DND-41 (cell line): Measurements from ENCODE around the gene FOCAD.

Experiments used
- CTCF ChIP-seq: IDR thresholded peaks from 2 replicates; pipeline ENCODE4 v1.5.1; 2012; ENCODE audit warnings: borderline replicate concordance, low read length, moderate library complexity, mild to moderate bottlenecking; ENCODE audit not compliant: poor library complexity, severe bottlenecking; ENCODE audit errors: extremely low read depth
- EZH2 ChIP-seq: IDR thresholded peaks from 3 replicates; pipeline ENCODE4 v1.6.1; 2012; ENCODE audit warnings: borderline replicate concordance, low read depth, mild to moderate bottlenecking, moderate library complexity, low read length, inconsistent platforms; ENCODE audit not compliant: severe bottlenecking

- TF ChIP-seq CTCF (no peak), EZH2 (no peak)
These were observed 278.6 kb downstream of the FOCAD start for GRCh38 chr9:20962536-20963225.
